GM23248 (cell line): ENCODE measurements around the gene MDM4. TPM values are rescaled to one million over a fixed set of nuclear protein-coding genes. Genes with fewer than 3 reads are reported as not detected.

Experiments used
- DNase-seq: peaks from one replicate; pipeline ENCODE4 v3.0.0-alpha.2; 2015
- H2AFZ ChIP-seq: fragments of 200-600 bp; sonication (generic); 2 replicates; pipeline ENCODE4 v1.6.1; 2016; ENCODE audit warnings: antibody characterized with exemption
- H3F3A ChIP-seq: fragments of 200-600 bp; sonication (generic); 2 replicates; pipeline ENCODE4 v1.6.1; 2016; ENCODE audit warnings: mild to moderate bottlenecking, antibody characterized with exemption, mixed run types; ENCODE audit not compliant: insufficient read depth
- H3K27ac ChIP-seq: fragments of 200-600 bp; sonication (generic); 2 replicates; pipeline ENCODE4 v1.5.1; 2016; ENCODE audit warnings: mild to moderate bottlenecking
- H3K27me3 ChIP-seq: fragments of 200-600 bp; sonication (generic); replicated peaks from 2 replicates; pipeline ENCODE4 v1.6.1; 2016; ENCODE audit warnings: mild to moderate bottlenecking; ENCODE audit not compliant: insufficient read depth
- H3K36me3 ChIP-seq: fragments of 200-600 bp; sonication (generic); 2 replicates; pipeline ENCODE4 v1.6.1; 2016; ENCODE audit warnings: low read depth, mild to moderate bottlenecking
- H3K4me1 ChIP-seq: fragments of 200-600 bp; sonication (generic); 2 replicates; pipeline ENCODE4 v1.6.1; 2016; ENCODE audit warnings: mild to moderate bottlenecking; ENCODE audit not compliant: insufficient read depth
- H3K4me2 ChIP-seq: fragments of 200-600 bp; sonication (generic); one replicate; pipeline ENCODE4 v1.6.1; 2016; ENCODE audit warnings: mild to moderate bottlenecking; ENCODE audit not compliant: unreplicated experiment
- H3K4me3 ChIP-seq: fragments of 200-600 bp; sonication (generic); 2 replicates; pipeline ENCODE4 v1.5.1; 2016; ENCODE audit warnings: mild to moderate bottlenecking
- H3K79me2 ChIP-seq: fragments of 200-600 bp; sonication (generic); 2 replicates; pipeline ENCODE4 v1.6.1; 2016; ENCODE audit warnings: mild to moderate bottlenecking; ENCODE audit not compliant: insufficient read depth
- H3K9ac ChIP-seq: fragments of 200-600 bp; sonication (generic); 2 replicates; pipeline ENCODE4 v1.6.1; 2016; ENCODE audit warnings: mild to moderate bottlenecking
- H3K9me2 ChIP-seq: fragments of 200-600 bp; sonication (generic); 2 replicates; pipeline ENCODE4 v1.6.1; 2016; ENCODE audit warnings: mixed run types, mild to moderate bottlenecking, moderate library complexity; ENCODE audit not compliant: insufficient read depth
- H3K9me3 ChIP-seq: fragments of 200-600 bp; sonication (generic); one replicate; pipeline ENCODE4 v1.6.1; 2017; ENCODE audit warnings: low read depth
- H4K20me1 ChIP-seq: fragments of 200-600 bp; sonication (generic); 2 replicates; pipeline ENCODE4 v1.6.0; 2016; ENCODE audit not compliant: insufficient read depth
- EZH2 ChIP-seq: fragments of 200-600 bp; sonication (generic); IDR thresholded peaks from 2 replicates; pipeline ENCODE4 v1.6.1; 2018; ENCODE audit warnings: antibody characterized with exemption, mild to moderate bottlenecking; ENCODE audit not compliant: insufficient read depth, poor library complexity, severe bottlenecking
- EZH2phosphoT487 ChIP-seq: fragments of 200-600 bp; sonication (generic); IDR thresholded peaks from 2 replicates; pipeline ENCODE4 v1.6.1; 2018; ENCODE audit warnings: antibody characterized with exemption, moderate library complexity, mild to moderate bottlenecking, low read depth; ENCODE audit not compliant: insufficient read depth
- WGBS, 2 experiments: methylation state at CpG; one replicate each; pipeline ENCODE4 v1.1.6; 2015 to 2017; ENCODE audit warnings: low lambda C conversion rate in 2 of 2, low coverage in 1 of 2; ENCODE audit errors: missing lambda C conversion rate in 2 of 2; 5-methylcytosine and 5-hydroxymethylcytosine counted together
- in situ Hi-C: fragments of 300-500 bp; cut with MboI; formaldehyde crosslinking; loops from 2 replicates; pipeline ENCODE4 v1.15.0; 2020
- polyA plus RNA-seq: library from polyadenylated mRNA; unstranded; fragments of >200 nt; fragmentation: Nextera tagmentation; extraction: Ambion mirVana; gene quantifications from 2 replicates; pipeline ENCODE4 v1.2.1, GENCODE V29; 2016
- total RNA-seq: library from RNA; depleted of rRNA; stranded (reverse); fragments of >200 nt; shearing (Covaris generic); gene quantifications from 2 replicates; pipeline ENCODE4 v1.2.3, GENCODE V29; 2014

Gene MDM4
- total and polyA plus RNA-seq, 2 experiments from 2014 or later = 9.6 to 12.6 TPM

GRCh38 chr1:204592246-204592948 lies 76.2 kb downstream of the MDM4 start:
- H3K27me3 ChIP-seq = no peaks in the 10 kb centered on the region
- no peak overlapping the region for H2AFZ ChIP-seq
- H3K9ac ChIP-seq = no peak overlapping the region
- H3K9me3 ChIP-seq = no peaks in the 10 kb centered on the region
- in situ Hi-C loops = no loop called here
- TF ChIP-seq EZH2 = no peak
- TF ChIP-seq EZH2phosphoT487 = no peak
- H3K27ac ChIP-seq = no peak overlapping the region
- H3K4me3 ChIP-seq = no peak overlapping the region
- peaks cover 9% of the 10 kb centered on the region; the same call in 1 of the 2 replicates for H3F3A ChIP-seq
- DNase-seq = no peak
- no peaks in the 10 kb centered on the region for H3K79me2 ChIP-seq
- no peak overlapping the region for H3K4me2 ChIP-seq
- no peaks in the 10 kb centered on the region for H4K20me1 ChIP-seq
- H3K36me3 ChIP-seq = no peaks in the 10 kb centered on the region
- H3K4me1 ChIP-seq = peaks cover 15% of the 10 kb centered on the region
- WGBS, 2 experiments = 73 to 77% methylated on average over 10 of the region's 10 CpGs
- no peaks in the 10 kb centered on the region for H3K9me2 ChIP-seq

GRCh38 chr1:204598319-204598969 lies 82.2 kb downstream of the MDM4 start:
- 76 to 81% methylated on average over 4 of the region's 4 CpGs for WGBS, 2 experiments
- H3F3A ChIP-seq = no peaks in the 10 kb centered on the region
- no peaks in the 10 kb centered on the region for H3K79me2 ChIP-seq
- no peak for TF ChIP-seq EZH2
- TF ChIP-seq EZH2phosphoT487 = no peak
- H3K4me2 ChIP-seq = no peak overlapping the region
- H3K36me3 ChIP-seq = no peaks in the 10 kb centered on the region
- no peaks in the 10 kb centered on the region for H3K9me3 ChIP-seq
- no peak overlapping the region for H3K9ac ChIP-seq
- H2AFZ ChIP-seq = no peak overlapping the region
- H3K27me3 ChIP-seq = 0 out of 2 replicates have a peak, but pooled peaks cover 6% of the 10 kb centered on the region
- no peak for DNase-seq
- no peaks in the 10 kb centered on the region for H3K4me1 ChIP-seq
- H3K27ac ChIP-seq = no peak overlapping the region
- no peak overlapping the region for H3K4me3 ChIP-seq
- H4K20me1 ChIP-seq = no peaks in the 10 kb centered on the region
- H3K9me2 ChIP-seq = no peaks in the 10 kb centered on the region
- in situ Hi-C loops = no loop called here

- Histone ChIP-seq H3K9ac (no peak overlapping the region), H4K20me1 (no peaks in the 10 kb centered on the region), H3K27ac (no peak overlapping the region), H3K4me2 (no peak overlapping the region), H3F3A (no peaks in the 10 kb centered on the region), H3K9me2 (no peaks in the 10 kb centered on the region), H2AFZ (no peak overlapping the region), H3K9me3 (no peaks in the 10 kb centered on the region), H3K4me3 (no peak overlapping the region), H3K4me1 (no peaks in the 10 kb centered on the region), H3K27me3 (0 out of 2 replicates have a peak, but pooled peaks cover 6% of the 10 kb centered on the region), H3K36me3 (no peaks in the 10 kb centered on the region), H3K79me2 (no peaks in the 10 kb centered on the region)
- TF ChIP-seq EZH2 (no peak), EZH2phosphoT487 (no peak)
- 27 to 29% methylated on average over 8 of the region's 8 CpGs for WGBS, 2 experiments
- no peak for DNase-seq
- in situ Hi-C loops = no loop called here
Observed at GRCh38 chr1:204599098-204599497, 82.9 kb downstream of the MDM4 start.

GRCh38 chr1:204599596-204599995 lies 83.4 kb downstream of the MDM4 start:
- 63 to 68% methylated on average over 10 of the region's 10 CpGs for WGBS, 2 experiments
- Histone ChIP-seq H3F3A (no peaks in the 10 kb centered on the region), H3K9ac (no peak overlapping the region), H3K79me2 (no peaks in the 10 kb centered on the region), H3K4me2 (no peak overlapping the region), H3K27ac (no peak overlapping the region), H2AFZ (no peak overlapping the region), H3K9me2 (no peaks in the 10 kb centered on the region), H3K4me3 (no peak overlapping the region), H3K27me3 (0 out of 2 replicates have a peak, but pooled peaks cover 9% of the 10 kb centered on the region), H3K36me3 (no peaks in the 10 kb centered on the region), H3K4me1 (no peaks in the 10 kb centered on the region), H4K20me1 (no peaks in the 10 kb centered on the region), H3K9me3 (no peaks in the 10 kb centered on the region)
- TF ChIP-seq EZH2phosphoT487 (no peak), EZH2 (no peak)
- in situ Hi-C loops = no loop called here
- DNase-seq = no peak
